Type B pancreatic cell (in vitro differentiated cells): ENCODE results near the gene VTN. TPM values are rescaled to one million over a fixed set of nuclear protein-coding genes. Genes with fewer than 3 reads are reported as not detected.

Source experiments
- DNase-seq: peaks from one replicate; pipeline ENCODE4 v3.0.0; 2021; ENCODE audit warnings: mixed read lengths; ENCODE audit not compliant: unreplicated experiment; ENCODE audit errors: extremely low spot score
- H3K27ac Mint-ChIP-seq: 2 replicates; pipeline ENCODE4 v1.8.0; 2021; ENCODE audit warnings: mild to moderate bottlenecking, mixed read lengths
- H3K27me3 Mint-ChIP-seq: 2 replicates; pipeline ENCODE4 v1.8.0; 2021; ENCODE audit warnings: mixed read lengths
- H3K36me3 Mint-ChIP-seq: 2 replicates; pipeline ENCODE4 v1.8.0; 2021; ENCODE audit warnings: mixed read lengths
- H3K4me1 Mint-ChIP-seq: one replicate; pipeline ENCODE4 v1.8.0; 2021; ENCODE audit warnings: mixed read lengths; ENCODE audit not compliant: unreplicated experiment
- H3K4me3 Mint-ChIP-seq: 2 replicates; pipeline ENCODE4 v1.8.0; 2021; ENCODE audit warnings: mild to moderate bottlenecking, mixed read lengths
- H3K9me3 Mint-ChIP-seq: 2 replicates; pipeline ENCODE4 v1.8.0; 2021; ENCODE audit warnings: mixed read lengths
- total RNA-seq: library from RNA; stranded (reverse); gene quantifications from 2 replicates; pipeline ENCODE4 v1.2.1, GENCODE V29; 2021; ENCODE audit warnings: low replicate concordance
- TF ChIP-seq, protein P1 (sequence below): fragments of 200-600 bp; sonication (generic); conservative IDR thresholded peaks from 2 replicates; pipeline ENCODE4 v1.5.0; 2021; ENCODE audit warnings: antibody characterized with exemption, mild to moderate bottlenecking

Gene VTN
- total RNA-seq, 1 donor from 2014 or later, result 20.3 TPM

DNA sequence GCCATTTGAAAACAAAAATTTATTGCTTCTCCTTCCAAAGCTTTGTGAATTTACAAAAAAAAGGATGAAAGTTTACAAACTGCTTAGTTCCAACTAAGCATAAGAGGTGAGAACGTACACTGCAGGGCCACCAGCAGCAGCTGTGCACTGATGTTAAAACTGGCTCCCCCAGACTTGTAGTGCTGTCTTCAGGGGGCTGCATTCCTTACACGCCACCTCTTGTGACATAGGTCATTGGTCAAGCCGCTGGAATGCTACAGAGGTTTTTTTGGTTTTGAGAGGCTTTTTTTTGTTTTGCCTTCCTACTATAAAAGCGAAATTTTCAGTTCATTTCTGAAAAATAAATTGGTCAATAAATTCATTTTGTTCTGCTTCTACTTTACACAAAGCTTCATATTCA, 41.8 kb downstream of the VTN start:
- Mint-ChIP-seq H3K27ac (peak overlapping the region; percentile 20), H3K27me3 (no peaks in the 10 kb centered on the region), H3K4me3 (no peak overlapping the region), H3K9me3 (no peaks in the 10 kb centered on the region), H3K4me1 (peaks cover 24% of the 10 kb centered on the region), H3K36me3 (peaks cover 18% of the 10 kb centered on the region)
- TF ChIP-seq, protein P1, sequence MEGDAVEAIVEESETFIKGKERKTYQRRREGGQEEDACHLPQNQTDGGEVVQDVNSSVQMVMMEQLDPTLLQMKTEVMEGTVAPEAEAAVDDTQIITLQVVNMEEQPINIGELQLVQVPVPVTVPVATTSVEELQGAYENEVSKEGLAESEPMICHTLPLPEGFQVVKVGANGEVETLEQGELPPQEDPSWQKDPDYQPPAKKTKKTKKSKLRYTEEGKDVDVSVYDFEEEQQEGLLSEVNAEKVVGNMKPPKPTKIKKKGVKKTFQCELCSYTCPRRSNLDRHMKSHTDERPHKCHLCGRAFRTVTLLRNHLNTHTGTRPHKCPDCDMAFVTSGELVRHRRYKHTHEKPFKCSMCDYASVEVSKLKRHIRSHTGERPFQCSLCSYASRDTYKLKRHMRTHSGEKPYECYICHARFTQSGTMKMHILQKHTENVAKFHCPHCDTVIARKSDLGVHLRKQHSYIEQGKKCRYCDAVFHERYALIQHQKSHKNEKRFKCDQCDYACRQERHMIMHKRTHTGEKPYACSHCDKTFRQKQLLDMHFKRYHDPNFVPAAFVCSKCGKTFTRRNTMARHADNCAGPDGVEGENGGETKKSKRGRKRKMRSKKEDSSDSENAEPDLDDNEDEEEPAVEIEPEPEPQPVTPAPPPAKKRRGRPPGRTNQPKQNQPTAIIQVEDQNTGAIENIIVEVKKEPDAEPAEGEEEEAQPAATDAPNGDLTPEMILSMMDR, result no peak
- DNase-seq, result no peak

DNA sequence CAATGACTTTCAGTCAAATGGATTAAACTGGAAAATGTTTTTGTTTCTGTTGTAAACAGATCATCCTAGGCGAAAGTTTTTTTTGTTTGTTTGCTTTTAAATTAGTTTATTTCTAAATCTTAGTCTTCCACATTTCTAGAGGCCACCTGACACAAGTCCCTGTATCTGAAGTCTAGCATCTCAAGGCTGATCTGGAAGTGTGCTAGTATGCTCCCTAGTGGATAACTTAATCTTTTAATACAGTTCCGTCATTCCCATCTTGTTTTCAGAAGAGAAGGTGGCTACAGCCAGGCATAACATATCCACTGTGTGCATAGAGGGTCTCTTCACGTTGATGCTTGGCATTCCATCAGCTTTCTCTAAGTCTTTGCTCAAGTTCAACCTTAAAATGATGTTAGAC, 42.4 kb downstream of the VTN start:
- peaks cover 21% of the 10 kb centered on the region for H3K36me3 Mint-ChIP-seq
- no peak overlapping the region for H3K4me3 Mint-ChIP-seq
- no peaks in the 10 kb centered on the region for H3K27me3 Mint-ChIP-seq
- TF ChIP-seq, protein P1, result no peak
- DNase-seq, result no peak
- H3K4me1 Mint-ChIP-seq, result peaks cover 29% of the 10 kb centered on the region
- peak overlapping the region; percentile 20 for H3K27ac Mint-ChIP-seq
- no peaks in the 10 kb centered on the region for H3K9me3 Mint-ChIP-seq

DNA sequence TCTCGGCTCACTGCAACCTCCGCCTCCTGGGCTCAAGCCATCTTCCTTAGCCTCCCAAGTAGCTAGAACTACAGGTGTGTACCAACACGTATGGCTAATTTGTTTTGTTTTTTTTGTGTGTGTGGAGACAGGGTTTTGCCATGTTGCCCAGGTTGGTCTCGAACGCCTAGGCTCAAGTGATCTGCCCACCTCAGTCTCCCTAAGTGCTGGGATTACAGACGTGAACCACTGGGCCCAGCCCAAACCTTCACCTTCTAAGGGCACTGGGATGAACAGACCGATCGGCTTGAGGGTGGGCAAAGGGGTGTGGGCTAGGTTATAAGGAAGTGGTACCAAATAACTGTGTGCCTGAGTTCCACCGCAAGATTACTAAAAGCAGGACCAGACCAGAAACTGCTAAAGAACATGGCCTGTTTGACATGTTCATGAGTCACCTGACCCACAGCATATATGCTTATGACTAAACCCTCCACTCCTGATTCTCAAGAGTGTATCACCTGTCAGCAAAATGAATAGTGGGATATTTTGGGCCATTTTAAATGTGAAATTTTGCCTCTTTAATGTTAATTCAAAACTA, 43.0 kb downstream of the VTN start:
- H3K4me1 Mint-ChIP-seq, result peaks cover 33% of the 10 kb centered on the region

DNA sequence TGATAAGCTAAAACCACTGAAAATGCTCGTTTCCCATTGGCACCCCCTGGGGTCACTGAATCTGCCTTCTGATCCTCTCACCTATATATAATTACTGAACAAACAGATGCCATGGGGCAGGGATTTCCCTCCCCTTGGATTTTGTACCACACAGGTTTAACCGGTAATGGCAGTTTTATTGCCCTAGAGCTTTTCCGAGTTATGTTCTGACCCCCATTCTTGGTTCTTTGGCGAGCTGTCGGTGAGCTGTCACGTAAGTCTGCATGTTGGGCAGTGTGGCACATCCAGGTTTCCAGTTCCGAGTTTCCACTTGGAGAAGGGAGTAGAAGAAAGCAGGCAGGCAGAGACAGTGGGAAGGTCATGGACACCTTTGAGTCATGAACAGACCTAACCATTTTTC, 44.0 kb downstream of the VTN start:
- H3K4me3 Mint-ChIP-seq, result peak overlapping the region; percentile 50
- peak overlapping the region; percentile 63 for H3K27ac Mint-ChIP-seq
- DNase-seq, result peak; percentile 39
- H3K36me3 Mint-ChIP-seq, result peaks cover 24% of the 10 kb centered on the region
- TF ChIP-seq, protein P1, result no peak
- H3K4me1 Mint-ChIP-seq, result peaks cover 37% of the 10 kb centered on the region
- no peaks in the 10 kb centered on the region for H3K9me3 Mint-ChIP-seq
- H3K27me3 Mint-ChIP-seq, result no peaks in the 10 kb centered on the region

More for the DNA sequence above, 43.0 kb downstream of the VTN start:
- TF ChIP-seq, protein P1, result no peak
- H3K36me3 Mint-ChIP-seq, result peaks cover 24% of the 10 kb centered on the region
- DNase-seq, result peak; percentile 47
- no peaks in the 10 kb centered on the region for H3K27me3 Mint-ChIP-seq
- H3K9me3 Mint-ChIP-seq, result no peaks in the 10 kb centered on the region
- H3K4me3 Mint-ChIP-seq, result no peak overlapping the region
- no peak overlapping the region for H3K27ac Mint-ChIP-seq

DNA sequence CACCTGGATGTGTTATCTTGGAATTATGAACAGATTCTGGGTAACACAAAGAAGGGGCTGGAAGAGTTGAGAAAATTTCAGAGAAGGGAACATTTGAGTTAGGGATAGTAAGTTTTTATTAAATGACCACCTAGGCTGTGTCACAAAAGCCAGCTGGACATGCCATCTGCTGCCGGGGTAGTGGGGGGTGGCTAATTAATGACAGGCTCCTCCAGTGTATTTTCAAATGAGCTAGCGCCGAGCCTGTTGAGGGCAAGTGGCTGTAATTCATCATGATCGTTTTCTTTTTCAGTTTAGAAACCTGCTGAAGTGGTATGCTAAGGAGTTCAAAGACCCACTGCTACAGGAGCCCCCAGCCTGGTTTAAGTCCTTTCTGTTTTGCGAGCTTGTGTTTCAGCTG, 44.9 kb downstream of the VTN start:
- Mint-ChIP-seq H3K27ac (peak overlapping the region; percentile 63), H3K36me3 (peaks cover 24% of the 10 kb centered on the region), H3K4me1 (peaks cover 44% of the 10 kb centered on the region)

More for the DNA sequence above, 44.9 kb downstream of the VTN start:
- Mint-ChIP-seq H3K27me3 (no peaks in the 10 kb centered on the region), H3K9me3 (no peaks in the 10 kb centered on the region), H3K4me3 (peak overlapping the region; percentile 45)
- DNase-seq, result peak; percentile 29
- TF ChIP-seq, protein P1, result no peak
